ENCODE measurements around the gene TMEM50B. TPM values are rescaled to one million over a fixed set of nuclear protein-coding genes. Genes with fewer than 3 reads are reported as not detected.
A peak's percentile ranks its signal among the peaks of the same experiment; 100 is the strongest.

Gene TMEM50B
- total RNA-seq, 2 experiments from 2014 or later, result 38.4 to 40.3 TPM

GRCh38 chr21:33402001-33402979, 77.5 kb downstream of the TMEM50B start:
- ChIA-PET POLR2A (interaction anchor here (0.7 to 2.5 kb wide), 5 partner anchors 11 to 78 kb away, joined by 3 to 23 read pairs (median 4); partner anchors contain the start of gene IFNAR1), CTCF (interaction anchor here (0.7 to 1.4 kb wide), 2 partner anchors 39 to 41 kb away, joined by 3 to 9 read pairs; no protein-coding TSS in a partner anchor)
- Mint-ChIP-seq H3K36me3 (ENCODE audit: low read depth) (peaks cover 5% of the 10 kb centered on the region), H3K27ac (peak overlapping the region; percentile 87), H3K4me3 (peak overlapping the region; percentile 93), H3K27me3 (no peaks in the 10 kb centered on the region), H3K4me1 (ENCODE audit: low read depth) (peaks cover 35% of the 10 kb centered on the region), H3K9me3 (no peaks in the 10 kb centered on the region)
- Histone ChIP-seq H3K36me3 (ENCODE audit: insufficient read depth, low read length) (no peaks in the 10 kb centered on the region), H3K4me1 (ENCODE audit: insufficient read depth, low read length) (peaks cover 38% of the 10 kb centered on the region), H3K27ac (ENCODE audit: low read depth in 1 of 2, low read length in 2 of 2) (peak overlapping the region in 1 of 2 donors; percentile 56), H3K9me3 (ENCODE audit: control insufficient read depth in 1 of 2, insufficient read depth in 1 of 2, low read length in 2 of 2) (no peaks in the 10 kb centered on the region), H3K27me3 (ENCODE audit: control insufficient read depth in 1 of 2, insufficient read depth in 2 of 2, low read length in 2 of 2) (no peaks in the 10 kb centered on the region), H3K4me3 (ENCODE audit: low read length) (peak overlapping the region; percentile 49)
- DNase-seq (peak in 8 of 14 experiments; percentile 2 to 78 (median 26)), ATAC-seq (ENCODE audit: poor library complexity) (peak; percentile 58)
- no peak for TF ChIP-seq CTCF (IDR thresholded peaks at IDR 0.05)
- intact Hi-C loops (cut with DNase I, micrococcal nuclease), result loop anchor here (2.0 to 5.0 kb wide), 3 partner anchors 17 to 40 kb away; no protein-coding TSS in a partner anchor

GRCh38 chr21:33401630-33401992, 78.2 kb downstream of the TMEM50B start:
- TF ChIP-seq CTCF (IDR thresholded peaks at IDR 0.05), result no peak
- H3K4me1 Mint-ChIP-seq (ENCODE audit: low read depth), result peaks cover 28% of the 10 kb centered on the region

More at GRCh38 chr21:33401630-33401992, 78.2 kb downstream of the TMEM50B start:
- no peaks in the 10 kb centered on the region for H3K36me3 ChIP-seq (ENCODE audit: insufficient read depth, low read length)
- H3K4me1 ChIP-seq (ENCODE audit: insufficient read depth, low read length), result peaks cover 35% of the 10 kb centered on the region
- H3K36me3 Mint-ChIP-seq (ENCODE audit: low read depth), result peaks cover 5% of the 10 kb centered on the region
- no peaks in the 10 kb centered on the region for H3K27me3 ChIP-seq (ENCODE audit: control insufficient read depth in 1 of 2, insufficient read depth in 2 of 2, low read length in 2 of 2)
- ChIA-PET POLR2A (interaction anchor here (0.7 to 2.5 kb wide), 4 partner anchors 17 to 77 kb away, joined by 3 to 23 read pairs (median 6); partner anchors contain the start of gene IFNAR1), CTCF (no interaction called here)
- H3K9me3 ChIP-seq (ENCODE audit: control insufficient read depth in 1 of 2, insufficient read depth in 1 of 2, low read length in 2 of 2), result no peaks in the 10 kb centered on the region
- peak overlapping the region; percentile 72 for H3K4me3 Mint-ChIP-seq
- peak overlapping the region; percentile 21 for H3K27ac Mint-ChIP-seq
- intact Hi-C loops (cut with DNase I, micrococcal nuclease), result loop anchor here in 1 of 2 experiments (5.0 kb wide), 1 partner anchor 39 kb away; no protein-coding TSS in a partner anchor
- H3K4me3 ChIP-seq (ENCODE audit: low read length), result no peak overlapping the region
- no peak overlapping the region for H3K27ac ChIP-seq (ENCODE audit: low read depth in 1 of 2, low read length in 2 of 2)
- no peaks in the 10 kb centered on the region for H3K9me3 Mint-ChIP-seq
- no peaks in the 10 kb centered on the region for H3K27me3 Mint-ChIP-seq
- ATAC-seq (ENCODE audit: poor library complexity), result no peak
- no peak for DNase-seq

Other genes with a start within 250 kb of the TMEM50B start
- 1 to 10 TPM; 7.2 to 9.2 TPM for gene IL10RB, start 213.6 kb downstream of the TMEM50B start, total RNA-seq
- gene IFNAR1, start 155.0 kb downstream of the TMEM50B start, total RNA-seq, result 10 to 100 TPM; 20.4 to 26.8 TPM
- 10 to 100 TPM; 14.6 to 17.7 TPM for gene IFNGR2, start 76.6 kb downstream of the TMEM50B start, total RNA-seq
- not detected for gene DNAJC28, start 11.7 kb upstream of the TMEM50B start, total RNA-seq
- 10 to 100 TPM; 21.8 to 25.5 TPM for gene GART, start 62.1 kb upstream of the TMEM50B start, total RNA-seq
- gene SON, start 63.1 kb upstream of the TMEM50B start, total RNA-seq, result 100 to 1,000 TPM; 420 to 438 TPM
- 10 to 100 TPM; 11.9 to 13.5 TPM for gene DONSON, start 108.7 kb upstream of the TMEM50B start, total RNA-seq
- gene CRYZL1, start 161.8 kb upstream of the TMEM50B start, total RNA-seq, result 10 to 100 TPM; 28.6 to 30.5 TPM
- 1 to 10 TPM; 2.1 to 3.0 TPM for gene ITSN1, start 162.5 kb upstream of the TMEM50B start, total RNA-seq

Measured in CD4-positive, alpha-beta T cell (primary cell).